ENCODE results near the gene GNAS. TPM values are rescaled to one million over a fixed set of nuclear protein-coding genes. Genes with fewer than 3 reads are reported as not detected.
A peak's percentile ranks its signal among the peaks of the same experiment; 100 is the strongest.

GNAS gene
- polyA plus RNA-seq, 1 donor: 930 TPM

DNA sequence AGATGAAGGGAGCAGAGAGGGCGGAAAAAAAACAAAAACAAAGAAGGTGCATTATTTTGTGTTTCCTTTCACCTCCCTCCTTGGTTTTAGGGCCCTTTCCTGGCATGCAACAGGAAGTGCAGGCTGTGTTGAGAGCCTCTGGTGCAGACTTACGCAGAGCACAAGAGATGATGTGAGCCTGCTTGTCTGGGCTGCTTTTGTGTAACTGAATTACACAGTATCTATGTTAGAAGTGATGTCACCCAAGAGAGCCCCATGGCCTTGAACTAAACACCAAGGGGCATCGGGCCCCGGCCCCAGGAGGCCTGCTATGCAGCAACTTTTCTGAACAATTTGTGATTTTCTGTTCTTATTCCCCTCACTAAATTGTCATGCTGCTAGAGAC lies 25.5 kb downstream of the GNAS start:
- Histone ChIP-seq H3K4me3 (ENCODE audit: low read length) (no peak overlapping the region), H3K27ac (ENCODE audit: low read length) (no peak overlapping the region), H3K9me3 (ENCODE audit: control insufficient read depth, low read depth, low read length) (no peaks in the 10 kb centered on the region), H3K27me3 (ENCODE audit: control insufficient read depth, insufficient read depth, low read length) (no peaks in the 10 kb centered on the region), H3K36me3 (ENCODE audit: control insufficient read depth, insufficient read depth, low read length) (no peaks in the 10 kb centered on the region), H3K4me1 (ENCODE audit: control insufficient read depth, insufficient read depth, low read length) (no peaks in the 10 kb centered on the region)
- 80% methylated on average over 1 of the region's 4 CpGs for WGBS (ENCODE audit: insufficient coverage, low lambda C conversion rate)
- no peak for DNase-seq

DNA sequence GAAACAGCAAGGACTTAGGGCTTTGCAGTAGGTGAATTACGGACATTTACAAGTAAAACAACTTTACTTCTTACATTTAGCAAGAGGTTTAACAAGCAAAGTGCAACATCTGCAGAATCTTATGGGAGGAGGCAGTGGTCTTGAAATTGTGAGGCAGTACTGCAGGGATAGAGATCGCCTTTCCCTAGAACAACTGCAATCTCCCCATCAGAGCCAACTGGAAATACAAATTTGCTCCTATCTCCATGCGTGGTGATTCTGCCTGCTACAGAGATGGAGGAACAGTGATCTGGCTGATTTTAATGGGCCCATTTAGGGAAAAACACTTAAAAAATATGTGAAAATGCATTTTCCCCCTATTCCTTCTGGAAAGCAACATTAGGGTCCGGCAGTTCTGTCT lies 25.9 kb downstream of the GNAS start:
- no peaks in the 10 kb centered on the region for H3K4me1 ChIP-seq (ENCODE audit: control insufficient read depth, insufficient read depth, low read length)
- WGBS (ENCODE audit: insufficient coverage, low lambda C conversion rate): no CpG with 5 or more reads among the region's 4 CpGs
- no peaks in the 10 kb centered on the region for H3K36me3 ChIP-seq (ENCODE audit: control insufficient read depth, insufficient read depth, low read length)
- no peaks in the 10 kb centered on the region for H3K27me3 ChIP-seq (ENCODE audit: control insufficient read depth, insufficient read depth, low read length)
- no peak for DNase-seq
- H3K4me3 ChIP-seq (ENCODE audit: low read length): no peak overlapping the region
- no peak overlapping the region for H3K27ac ChIP-seq (ENCODE audit: low read length)
- no peaks in the 10 kb centered on the region for H3K9me3 ChIP-seq (ENCODE audit: control insufficient read depth, low read depth, low read length)

GRCh38 chr20:58880441-58880840 lies 27.9 kb downstream of the GNAS start:
- Histone ChIP-seq H3K4me1 (ENCODE audit: control insufficient read depth, insufficient read depth, low read length) (no peaks in the 10 kb centered on the region), H3K27me3 (ENCODE audit: control insufficient read depth, insufficient read depth, low read length) (no peaks in the 10 kb centered on the region), H3K27ac (ENCODE audit: low read length) (no peak overlapping the region), H3K9me3 (ENCODE audit: control insufficient read depth, low read depth, low read length) (no peaks in the 10 kb centered on the region), H3K36me3 (ENCODE audit: control insufficient read depth, insufficient read depth, low read length) (no peaks in the 10 kb centered on the region), H3K4me3 (ENCODE audit: low read length) (no peak overlapping the region)
- no peak for DNase-seq
- no CpG with 5 or more reads among the region's 1 CpG for WGBS (ENCODE audit: insufficient coverage, low lambda C conversion rate)

DNA sequence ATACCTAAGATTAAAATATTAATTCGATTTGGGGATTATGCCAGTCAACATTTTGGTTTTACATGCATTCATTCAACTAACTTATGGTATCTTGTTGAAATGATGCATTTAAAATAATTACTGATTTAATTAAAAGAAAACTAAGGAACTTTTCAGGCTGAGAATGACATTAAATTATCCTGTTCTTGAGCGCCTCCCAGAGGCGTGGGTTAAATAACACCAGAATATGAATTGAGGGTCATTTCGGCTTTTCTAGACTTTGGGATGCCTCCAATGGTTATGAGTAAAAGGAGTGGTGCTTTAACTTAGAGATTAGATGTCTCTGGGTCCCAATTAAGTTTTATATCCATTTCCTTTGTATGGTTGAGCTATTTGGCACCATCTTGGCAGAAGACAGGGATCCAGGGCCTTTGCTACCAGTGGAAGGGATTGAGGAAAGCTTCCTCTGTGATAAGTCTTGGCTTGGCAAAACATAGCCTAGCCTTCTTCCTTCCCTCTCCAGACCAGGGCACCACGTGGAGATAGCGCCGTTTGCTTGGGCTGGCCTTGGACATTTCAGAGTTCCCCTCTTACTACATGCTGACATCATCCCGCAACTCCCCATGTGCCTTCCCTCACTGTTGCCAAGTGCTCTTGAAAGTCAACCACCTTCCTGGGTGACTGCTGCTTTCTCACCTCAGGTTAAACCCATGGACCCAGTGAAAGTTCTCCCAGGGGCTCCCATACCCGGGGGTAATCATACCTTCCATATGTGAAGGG lies 28.7 kb downstream of the GNAS start:
- H3K27ac ChIP-seq (ENCODE audit: low read length): no peak overlapping the region
- DNase-seq: no peak
- H3K9me3 ChIP-seq (ENCODE audit: control insufficient read depth, low read depth, low read length): no peaks in the 10 kb centered on the region
- WGBS (ENCODE audit: insufficient coverage, low lambda C conversion rate): 96% methylated on average over 3 of the region's 9 CpGs
- no peaks in the 10 kb centered on the region for H3K27me3 ChIP-seq (ENCODE audit: control insufficient read depth, insufficient read depth, low read length)
- no peaks in the 10 kb centered on the region for H3K4me1 ChIP-seq (ENCODE audit: control insufficient read depth, insufficient read depth, low read length)
- H3K36me3 ChIP-seq (ENCODE audit: control insufficient read depth, insufficient read depth, low read length): no peaks in the 10 kb centered on the region
- no peak overlapping the region for H3K4me3 ChIP-seq (ENCODE audit: low read length)

DNA sequence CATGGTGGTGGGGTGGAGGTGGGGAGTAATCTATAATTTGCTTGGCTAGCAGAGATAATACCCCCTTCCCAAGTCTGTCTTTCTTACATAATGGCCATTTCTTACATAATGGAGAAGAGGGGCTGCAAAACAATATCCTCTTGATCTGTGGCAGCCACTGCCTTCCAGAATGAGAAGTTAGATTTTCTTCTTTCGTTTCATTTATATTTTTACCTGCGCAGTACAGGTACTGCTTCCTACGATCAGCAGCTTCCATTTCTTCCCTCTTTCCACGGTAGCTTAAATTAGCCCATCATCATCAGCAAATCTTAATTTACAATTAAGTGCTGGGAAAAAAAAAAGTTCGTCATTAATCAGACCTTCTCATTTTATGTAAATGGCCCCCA lies 30.2 kb downstream of the GNAS start:
- Histone ChIP-seq H3K36me3 (ENCODE audit: control insufficient read depth, insufficient read depth, low read length) (no peaks in the 10 kb centered on the region), H3K9me3 (ENCODE audit: control insufficient read depth, low read depth, low read length) (no peaks in the 10 kb centered on the region), H3K27ac (ENCODE audit: low read length) (no peak overlapping the region), H3K27me3 (ENCODE audit: control insufficient read depth, insufficient read depth, low read length) (no peaks in the 10 kb centered on the region), H3K4me3 (ENCODE audit: low read length) (no peak overlapping the region), H3K4me1 (ENCODE audit: control insufficient read depth, insufficient read depth, low read length) (no peaks in the 10 kb centered on the region)
- no peak for DNase-seq
- 100% methylated on average over 4 of the region's 5 CpGs for WGBS (ENCODE audit: insufficient coverage, low lambda C conversion rate)

DNA sequence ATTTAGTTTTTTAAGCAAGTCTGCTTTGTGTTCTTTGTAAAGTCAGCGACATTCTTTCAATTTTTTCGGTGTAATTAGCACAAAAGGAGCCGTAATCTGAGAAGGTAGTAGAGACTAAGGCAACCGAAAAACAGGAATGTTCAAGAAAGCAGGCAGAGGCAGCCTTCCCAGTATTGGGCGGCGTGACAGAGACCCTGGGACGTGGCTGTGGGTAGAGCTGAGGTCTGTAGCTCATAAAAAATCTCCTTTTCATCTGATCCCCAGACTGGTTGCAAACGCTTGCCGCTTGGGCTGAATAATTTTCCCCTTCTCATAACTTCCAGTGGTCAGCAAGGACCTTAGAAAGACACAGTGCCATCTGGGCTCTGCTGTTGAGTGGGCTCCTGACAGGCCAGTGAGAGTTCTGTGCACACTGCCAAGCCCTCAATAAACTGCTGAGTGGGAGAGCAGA lies 30.8 kb downstream of the GNAS start:
- Histone ChIP-seq H3K27ac (ENCODE audit: low read length) (no peak overlapping the region), H3K4me3 (ENCODE audit: low read length) (no peak overlapping the region), H3K27me3 (ENCODE audit: control insufficient read depth, insufficient read depth, low read length) (no peaks in the 10 kb centered on the region), H3K9me3 (ENCODE audit: control insufficient read depth, low read depth, low read length) (peaks cover under 1% of the 10 kb centered on the region), H3K4me1 (ENCODE audit: control insufficient read depth, insufficient read depth, low read length) (no peaks in the 10 kb centered on the region), H3K36me3 (ENCODE audit: control insufficient read depth, insufficient read depth, low read length) (no peaks in the 10 kb centered on the region)
- DNase-seq: no peak
- no CpG with 5 or more reads among the region's 9 CpGs for WGBS (ENCODE audit: insufficient coverage, low lambda C conversion rate)

DNA sequence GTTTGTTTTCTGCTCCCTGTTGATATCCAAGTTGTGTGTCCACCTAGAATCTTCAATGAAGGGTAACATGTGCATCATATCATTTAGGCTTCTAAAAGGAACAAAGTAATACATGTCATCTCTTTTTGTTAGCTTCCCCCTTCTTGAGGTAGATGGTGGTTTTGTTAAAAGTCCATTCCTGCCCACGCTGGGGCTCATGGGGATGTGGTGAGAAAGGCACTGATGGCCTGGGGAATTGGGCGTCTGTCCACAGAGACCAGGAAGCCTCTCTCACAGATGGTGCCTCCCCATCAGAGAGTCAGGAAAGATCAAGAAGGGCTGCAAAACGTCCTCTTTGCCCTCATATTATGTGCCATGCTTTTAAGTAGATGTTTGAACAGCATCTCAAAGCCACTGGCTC lies 32.5 kb downstream of the GNAS start:
- no peak overlapping the region for H3K27ac ChIP-seq (ENCODE audit: low read length)
- no peaks in the 10 kb centered on the region for H3K27me3 ChIP-seq (ENCODE audit: control insufficient read depth, insufficient read depth, low read length)
- WGBS (ENCODE audit: insufficient coverage, low lambda C conversion rate): no CpG with 5 or more reads among the region's 3 CpGs
- no peaks in the 10 kb centered on the region for H3K36me3 ChIP-seq (ENCODE audit: control insufficient read depth, insufficient read depth, low read length)
- H3K9me3 ChIP-seq (ENCODE audit: control insufficient read depth, low read depth, low read length): peaks cover 5% of the 10 kb centered on the region
- no peak for DNase-seq
- no peak overlapping the region for H3K4me3 ChIP-seq (ENCODE audit: low read length)
- no peaks in the 10 kb centered on the region for H3K4me1 ChIP-seq (ENCODE audit: control insufficient read depth, insufficient read depth, low read length)

GRCh38 chr20:58886546-58886945 lies 34.0 kb downstream of the GNAS start:
- Histone ChIP-seq H3K4me1 (ENCODE audit: control insufficient read depth, insufficient read depth, low read length) (no peaks in the 10 kb centered on the region), H3K27ac (ENCODE audit: low read length) (no peak overlapping the region), H3K27me3 (ENCODE audit: control insufficient read depth, insufficient read depth, low read length) (no peaks in the 10 kb centered on the region), H3K9me3 (ENCODE audit: control insufficient read depth, low read depth, low read length) (peaks cover 5% of the 10 kb centered on the region), H3K4me3 (ENCODE audit: low read length) (no peak overlapping the region), H3K36me3 (ENCODE audit: control insufficient read depth, insufficient read depth, low read length) (no peaks in the 10 kb centered on the region)
- DNase-seq: no peak

- peak overlapping the region; percentile 63 for H3K4me3 ChIP-seq (ENCODE audit: low read length)
- no peak overlapping the region for H3K27ac ChIP-seq (ENCODE audit: low read length)
- H3K4me1 ChIP-seq (ENCODE audit: control insufficient read depth, insufficient read depth, low read length): no peaks in the 10 kb centered on the region
- H3K36me3 ChIP-seq (ENCODE audit: control insufficient read depth, insufficient read depth, low read length): no peaks in the 10 kb centered on the region
- no peaks in the 10 kb centered on the region for H3K27me3 ChIP-seq (ENCODE audit: control insufficient read depth, insufficient read depth, low read length)
- no CpG with 5 or more reads among the region's 12 CpGs for WGBS (ENCODE audit: insufficient coverage, low lambda C conversion rate)
- peaks cover 5% of the 10 kb centered on the region for H3K9me3 ChIP-seq (ENCODE audit: control insufficient read depth, low read depth, low read length)
- peak in 1 of 2 donors; percentile 30 for DNase-seq
Observed at GRCh38 chr20:58888103-58888502, 35.6 kb downstream of the GNAS start.

DNA sequence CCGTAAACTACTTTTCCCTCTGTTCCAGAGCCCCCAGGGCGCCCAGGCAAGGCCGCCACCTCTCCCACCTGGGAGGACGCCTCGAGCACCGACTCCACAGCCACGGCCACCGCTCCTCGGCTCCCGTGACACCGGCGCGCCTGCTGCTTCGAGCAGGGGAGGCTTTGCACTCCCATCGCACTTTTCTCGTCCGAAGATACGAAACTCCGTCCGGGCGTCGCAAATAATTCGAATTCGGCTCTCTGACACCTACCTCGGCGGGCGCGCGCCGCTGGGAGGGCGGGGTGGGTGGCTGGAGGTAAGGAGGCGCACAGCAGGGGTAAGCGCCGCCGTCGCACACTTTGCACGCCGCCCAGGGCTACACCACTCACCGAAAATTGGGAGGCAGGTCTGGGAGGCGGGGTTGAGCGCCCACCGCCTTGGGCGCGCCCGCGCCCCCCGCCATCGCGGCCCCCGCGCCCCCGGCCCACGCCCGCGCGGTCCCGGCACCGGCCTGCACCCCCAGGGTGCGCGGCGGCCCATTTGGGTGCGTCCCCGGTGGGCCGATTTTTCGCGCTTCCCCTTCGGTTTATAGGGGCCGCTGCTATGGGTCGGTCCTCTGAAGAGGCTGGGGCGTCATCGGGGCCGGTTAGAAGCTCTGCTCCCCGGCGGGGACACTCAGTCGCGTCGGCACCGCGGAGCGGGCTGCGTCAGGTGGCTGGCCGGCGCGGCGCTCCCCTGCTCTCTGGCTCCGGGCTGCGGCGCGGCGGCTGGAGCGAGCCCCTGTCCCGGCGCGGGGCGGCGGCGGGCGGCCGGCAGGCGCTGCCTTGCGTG lies 36.2 kb downstream of the GNAS start:
- Histone ChIP-seq H3K4me3 (ENCODE audit: low read length) (peak overlapping the region; percentile 63), H3K4me1 (ENCODE audit: control insufficient read depth, insufficient read depth, low read length) (peaks cover 4% of the 10 kb centered on the region), H3K36me3 (ENCODE audit: control insufficient read depth, insufficient read depth, low read length) (no peaks in the 10 kb centered on the region), H3K27ac (ENCODE audit: low read length) (no peak overlapping the region), H3K27me3 (ENCODE audit: control insufficient read depth, insufficient read depth, low read length) (no peaks in the 10 kb centered on the region), H3K9me3 (ENCODE audit: control insufficient read depth, low read depth, low read length) (peaks cover 5% of the 10 kb centered on the region)
- peak; percentile 60 to 86 for DNase-seq
- WGBS (ENCODE audit: insufficient coverage, low lambda C conversion rate): no CpG with 5 or more reads among the region's 101 CpGs
